ENCODE results near the gene CTRB1. TPM values are rescaled to one million over a fixed set of nuclear protein-coding genes. Genes with fewer than 3 reads are reported as not detected.

Gene CTRB1
- polyA plus RNA-seq (ENCODE audit: insufficient read length in 4 of 4): under 1 TPM in 1 of 4 donors, not detected in 3; 0.04 TPM

DNA sequence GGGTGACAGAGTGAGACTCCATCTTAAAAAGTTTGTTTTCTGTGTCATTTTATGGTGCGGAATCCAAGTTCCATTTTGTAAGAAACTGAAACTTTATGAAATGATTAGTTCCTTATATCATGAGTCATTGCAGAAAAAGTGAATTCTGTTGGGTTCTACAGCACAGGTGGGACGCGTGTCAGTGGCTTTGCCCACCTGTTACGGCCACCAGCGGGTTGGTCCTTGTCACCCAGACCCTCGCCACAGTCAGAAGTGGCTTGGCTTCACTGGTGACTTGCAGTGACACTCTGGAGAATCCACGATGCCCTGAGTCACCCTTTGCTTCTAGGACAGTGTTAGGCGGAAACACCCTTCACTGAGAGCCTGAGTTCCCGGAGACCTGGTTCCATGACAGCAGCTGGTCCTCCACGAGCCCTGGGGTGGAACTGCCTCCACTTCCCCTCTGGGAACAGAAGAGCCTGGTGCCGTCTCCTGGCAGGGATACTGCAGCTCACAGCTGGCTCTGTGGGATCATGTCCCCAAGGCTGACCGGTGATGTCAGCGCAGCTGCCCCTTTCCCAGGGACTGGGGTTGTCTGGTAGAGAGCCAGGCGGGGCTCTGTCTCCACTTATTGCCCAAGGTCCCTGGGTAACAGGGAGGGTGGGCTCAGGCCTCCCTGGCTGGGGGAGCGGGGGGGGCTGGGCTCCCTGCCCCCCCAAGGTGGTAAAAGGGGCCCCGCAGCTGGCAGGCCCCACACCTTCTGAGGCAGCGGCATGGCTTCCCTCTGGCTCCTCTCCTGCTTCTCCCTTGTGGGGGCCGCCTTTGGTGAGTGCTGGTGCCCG is at the start of gene CTRB1:
CTRB1 (plus strand) TSS at position 733 of the 821 bp plus-strand sequence; CDS start at position 753, 20 bp downstream.
- DNase-seq (ENCODE audit: low read depth in 4 of 4, low spot score in 3 of 4): no peak

DNA sequence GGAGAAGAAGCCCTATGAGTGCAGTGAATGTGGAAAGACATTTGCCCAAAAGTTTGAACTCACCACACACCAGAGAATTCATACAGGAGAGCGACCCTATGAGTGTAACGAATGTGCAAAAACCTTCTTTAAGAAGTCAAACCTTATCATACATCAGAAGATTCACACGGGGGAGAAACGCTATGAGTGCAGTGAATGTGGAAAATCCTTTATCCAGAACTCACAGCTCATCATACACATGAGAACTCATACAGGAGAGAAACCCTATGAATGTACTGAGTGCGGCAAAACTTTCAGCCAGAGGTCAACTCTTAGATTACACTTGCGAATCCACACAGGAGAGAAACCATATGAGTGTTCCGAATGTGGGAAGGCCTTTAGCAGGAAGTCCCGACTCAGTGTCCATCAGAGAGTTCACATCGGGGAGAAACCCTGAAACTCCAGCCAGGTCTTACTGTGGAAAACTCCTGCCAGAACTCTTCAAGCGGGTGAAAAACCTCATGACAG is 48.8 kb upstream of the CTRB1 start:
- DNase-seq (ENCODE audit: low read depth in 4 of 4, low spot score in 3 of 4): no peak

DNA sequence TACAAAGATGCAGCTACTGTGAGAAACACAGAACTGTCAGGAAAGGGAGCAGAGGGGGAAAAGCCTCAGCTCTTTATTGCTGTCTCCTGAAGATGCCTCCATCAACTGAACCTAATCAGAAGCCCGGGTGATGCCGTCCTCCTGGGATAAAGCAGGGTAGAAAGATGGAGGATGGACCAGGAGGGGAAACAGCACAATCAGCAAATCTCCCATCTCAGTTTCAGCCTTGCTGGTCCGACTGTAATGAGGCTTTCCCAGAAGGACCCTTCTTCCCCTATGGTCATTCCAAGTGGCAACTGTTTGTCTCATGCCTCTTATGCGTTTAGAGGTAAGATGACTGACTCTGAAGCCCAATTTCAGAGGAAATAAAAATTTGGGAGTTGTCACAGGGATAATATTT is 46.2 kb upstream of the CTRB1 start:
- DNase-seq (ENCODE audit: low read depth in 4 of 4, low spot score in 3 of 4): no peak

DNA sequence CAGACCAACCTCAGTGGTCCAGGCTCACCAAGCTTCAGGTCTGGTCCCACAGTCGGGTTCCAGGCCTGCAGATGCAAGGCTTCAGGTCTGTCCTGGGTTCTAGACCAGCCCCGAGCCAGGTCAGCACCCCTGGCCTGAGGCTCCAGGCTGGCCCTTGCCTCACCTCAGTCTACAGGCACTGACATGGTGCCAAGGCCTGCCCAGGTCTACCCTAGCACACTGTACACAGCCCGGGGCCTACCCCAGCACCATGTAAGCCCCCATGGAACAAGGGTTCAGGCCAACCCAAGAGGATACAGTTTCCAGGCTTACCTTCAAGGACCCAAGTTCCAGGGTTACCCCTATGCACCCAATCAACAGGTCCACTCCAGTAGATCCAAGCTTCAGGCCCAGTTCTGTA is 43.7 kb upstream of the CTRB1 start:
- DNase-seq (ENCODE audit: low read depth in 4 of 4, low spot score in 3 of 4): no peak

DNA sequence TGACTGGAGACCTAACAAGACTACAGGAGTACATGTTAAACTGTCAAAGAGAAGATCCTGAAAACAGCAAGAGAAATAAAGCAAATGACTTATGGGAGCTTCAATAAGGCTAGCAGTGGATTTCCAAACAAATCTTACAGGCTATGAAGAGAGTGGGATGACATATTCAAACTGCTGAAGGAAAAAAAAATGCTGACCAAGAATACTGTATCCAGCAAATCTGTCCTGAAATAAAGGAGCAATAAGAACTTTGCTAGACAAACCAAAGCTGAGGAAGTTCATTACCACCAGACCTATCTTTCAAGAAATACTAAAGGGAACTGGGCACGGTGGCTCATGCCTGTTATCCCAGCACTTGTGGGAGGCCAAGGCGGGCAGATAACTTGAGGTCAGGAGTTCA is 41.9 kb upstream of the CTRB1 start:
- no peak for DNase-seq (ENCODE audit: low read depth in 4 of 4, low spot score in 3 of 4)

DNA sequence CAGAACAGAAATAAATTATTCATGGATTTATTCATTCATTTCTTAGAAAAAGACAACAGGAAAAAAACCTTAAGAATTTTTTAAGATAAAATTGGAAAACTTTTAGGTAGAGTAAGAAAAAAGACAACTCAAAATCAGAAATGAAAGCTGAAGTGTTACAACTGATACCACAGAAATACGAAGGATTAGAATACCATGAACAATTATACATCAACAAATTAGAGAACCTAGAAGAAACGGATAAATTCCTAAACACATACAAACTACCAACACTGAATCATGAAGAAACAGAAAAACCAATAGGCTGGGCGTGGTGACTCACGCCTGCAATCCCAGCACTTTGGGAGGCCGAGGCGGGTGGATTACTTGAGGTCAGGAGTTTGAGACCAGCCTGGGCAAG is 39.6 kb upstream of the CTRB1 start:
- DNase-seq (ENCODE audit: low read depth in 4 of 4, low spot score in 3 of 4): no peak

DNA sequence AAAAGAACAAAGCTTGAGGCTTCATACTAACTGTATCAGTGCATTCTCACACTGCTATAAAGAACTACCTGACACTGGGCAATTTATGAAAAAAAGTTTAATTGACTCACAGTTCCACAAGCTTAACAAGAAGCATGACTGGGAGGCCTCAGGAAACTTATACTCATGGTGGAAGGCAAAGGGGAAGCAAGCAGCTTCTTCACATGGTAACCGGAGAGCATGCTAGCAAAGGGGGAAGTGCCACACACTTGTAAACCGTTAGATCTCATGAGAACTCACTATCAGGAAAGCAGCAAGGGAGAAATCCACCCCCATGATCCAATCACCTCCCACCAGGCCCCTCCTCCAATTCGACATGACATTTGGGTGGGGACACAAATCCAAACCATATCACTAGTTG is 37.2 kb upstream of the CTRB1 start:
- DNase-seq (ENCODE audit: low read depth in 4 of 4, low spot score in 3 of 4): no peak

DNA sequence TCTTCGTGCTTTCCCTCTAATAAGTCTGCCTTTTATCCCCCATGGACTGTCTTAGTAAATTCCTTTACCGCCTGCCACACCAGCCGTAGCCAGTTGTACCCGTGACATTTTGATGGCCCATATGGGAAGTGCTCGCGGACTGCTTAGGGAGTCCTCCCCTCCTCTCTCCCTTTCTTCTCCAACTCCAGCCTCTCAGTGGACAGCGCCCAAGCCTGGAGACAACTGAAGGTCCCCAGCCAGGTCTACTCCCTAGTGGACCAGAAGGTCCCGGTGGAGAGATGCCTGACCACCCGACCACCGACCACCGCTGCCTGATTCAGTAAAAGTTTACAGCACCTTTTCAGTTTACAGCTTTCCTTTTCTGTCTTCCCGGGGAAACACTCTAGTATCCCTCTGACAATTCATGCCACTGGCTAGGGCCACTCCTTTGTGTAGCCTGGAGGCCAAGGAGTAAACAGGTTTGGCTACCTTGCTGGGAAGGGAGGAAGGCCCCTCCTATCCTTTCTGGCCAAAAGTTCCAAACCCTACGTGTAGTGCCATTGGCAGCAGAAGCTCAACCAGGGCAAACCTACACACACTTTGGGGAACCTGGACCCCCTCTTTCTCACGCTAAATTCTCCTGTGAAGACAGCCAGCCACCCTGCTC is 29.8 kb upstream of the CTRB1 start:
- no peak for DNase-seq (ENCODE audit: low read depth in 4 of 4, low spot score in 3 of 4)

DNA sequence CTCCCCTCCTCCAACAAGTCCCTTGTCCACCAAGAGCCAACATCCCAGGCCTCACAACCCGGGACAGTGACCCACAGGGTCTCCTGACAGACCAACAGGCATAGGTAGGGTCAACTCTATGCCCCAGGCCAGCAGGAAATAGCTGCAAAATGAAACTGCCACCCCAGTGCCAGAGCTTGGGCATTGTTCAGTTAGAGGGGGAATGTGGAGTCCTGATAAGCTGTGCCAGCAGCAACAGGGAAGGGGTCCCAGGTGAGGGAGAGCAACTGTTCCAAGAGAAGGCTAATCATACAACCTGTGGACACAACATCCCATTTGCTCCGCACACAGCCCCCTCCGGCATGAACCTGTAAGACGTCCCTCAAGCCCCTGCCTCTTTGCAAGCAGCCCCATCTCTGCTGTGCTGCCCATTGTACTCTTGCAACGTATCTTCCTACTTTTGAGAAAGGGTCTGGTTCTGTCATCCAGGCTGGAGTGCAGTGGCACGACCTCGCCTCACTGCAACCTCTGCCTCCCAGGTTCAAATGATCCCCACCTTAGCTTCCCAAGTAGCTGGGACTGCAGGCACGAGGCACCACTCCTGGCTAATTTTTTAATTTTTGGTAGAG is 29.0 kb upstream of the CTRB1 start:
- no peak for DNase-seq (ENCODE audit: low read depth in 4 of 4, low spot score in 3 of 4)

DNA sequence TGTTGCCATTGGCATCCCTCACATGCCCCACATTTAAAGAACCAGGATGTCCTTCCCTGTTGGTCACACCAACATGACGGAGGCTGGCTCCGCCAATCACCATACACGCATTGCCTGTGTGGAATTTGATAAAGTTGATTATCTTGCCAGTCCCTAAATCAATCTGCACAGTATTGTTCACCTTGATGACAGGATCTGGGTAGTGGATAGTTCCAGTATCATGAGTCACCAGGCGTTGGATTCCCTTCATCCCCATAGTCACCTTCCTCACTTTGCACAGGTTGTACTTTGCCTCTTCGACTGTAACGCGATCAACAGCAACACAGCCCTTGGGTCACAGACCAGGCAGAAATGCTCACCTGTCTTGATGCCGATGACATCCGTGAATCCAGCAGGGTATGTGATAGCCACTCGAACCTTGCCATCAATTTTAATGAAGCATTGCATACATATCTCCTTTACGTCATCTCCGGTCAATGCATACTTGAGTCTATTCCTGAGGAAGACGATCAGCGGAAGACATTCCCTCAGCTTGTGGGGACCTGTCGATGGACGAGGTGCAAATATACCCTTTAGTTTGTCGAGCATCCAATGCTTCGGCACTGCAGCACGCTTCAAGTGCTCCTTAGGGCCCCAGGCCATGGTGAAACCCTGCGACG is 26.1 kb upstream of the CTRB1 start:
- no peak for DNase-seq (ENCODE audit: low read depth in 4 of 4, low spot score in 3 of 4)

DNA sequence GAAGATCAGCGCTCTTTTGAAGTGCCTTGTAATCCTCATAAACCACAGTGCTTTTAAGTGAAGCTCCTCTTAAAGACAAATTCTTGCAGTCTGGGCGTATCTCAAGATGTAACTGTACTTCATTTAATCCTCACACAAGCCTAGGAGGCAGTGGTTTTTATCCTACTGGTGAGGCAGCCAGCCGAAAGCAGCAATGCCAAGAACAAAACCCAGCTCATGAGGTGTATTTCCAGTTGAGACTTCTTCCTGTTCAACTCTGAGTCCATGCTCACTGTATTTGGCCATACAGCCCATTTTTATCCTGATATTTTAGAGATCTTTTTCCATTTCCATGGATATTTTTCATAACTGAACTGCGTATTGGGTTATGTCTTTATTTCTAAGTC is 25.5 kb upstream of the CTRB1 start:
- no peak for DNase-seq (ENCODE audit: low read depth in 4 of 4, low spot score in 3 of 4)

DNA sequence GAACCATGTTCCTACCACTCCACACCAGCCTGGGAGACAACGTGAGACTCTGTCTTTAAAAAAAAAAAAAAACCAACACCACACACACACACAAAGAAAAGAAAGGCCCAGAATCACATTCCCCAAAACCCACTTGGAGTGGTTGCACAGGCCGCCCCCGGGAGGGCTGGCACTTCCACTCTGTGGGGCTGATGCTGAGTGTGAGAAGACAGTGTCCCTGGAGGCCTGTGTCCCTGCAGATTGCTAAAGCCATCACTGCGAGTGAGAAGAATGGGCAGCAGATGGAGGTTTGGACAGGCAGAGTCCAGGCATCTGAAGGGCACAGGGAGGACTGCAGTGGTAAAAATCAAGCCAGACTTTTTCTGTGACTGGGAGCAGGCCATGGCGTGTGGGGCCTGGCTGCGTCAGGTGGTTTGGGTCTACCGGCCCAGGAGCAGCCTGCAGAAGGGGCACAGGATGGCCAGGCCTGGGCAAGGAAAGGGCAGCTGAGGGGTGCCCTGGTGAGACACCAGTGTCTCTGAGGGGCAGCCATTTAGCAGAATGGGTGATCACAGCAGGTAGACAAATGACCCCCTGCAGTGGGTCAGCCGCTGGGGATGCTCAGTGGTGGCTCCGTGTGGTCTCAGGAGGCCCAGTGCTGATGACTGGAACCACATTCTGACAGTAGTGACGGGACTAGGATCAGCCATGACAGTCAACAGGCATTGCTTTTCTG is 24.9 kb upstream of the CTRB1 start:
- no peak for DNase-seq (ENCODE audit: low read depth in 4 of 4, low spot score in 3 of 4)

DNA sequence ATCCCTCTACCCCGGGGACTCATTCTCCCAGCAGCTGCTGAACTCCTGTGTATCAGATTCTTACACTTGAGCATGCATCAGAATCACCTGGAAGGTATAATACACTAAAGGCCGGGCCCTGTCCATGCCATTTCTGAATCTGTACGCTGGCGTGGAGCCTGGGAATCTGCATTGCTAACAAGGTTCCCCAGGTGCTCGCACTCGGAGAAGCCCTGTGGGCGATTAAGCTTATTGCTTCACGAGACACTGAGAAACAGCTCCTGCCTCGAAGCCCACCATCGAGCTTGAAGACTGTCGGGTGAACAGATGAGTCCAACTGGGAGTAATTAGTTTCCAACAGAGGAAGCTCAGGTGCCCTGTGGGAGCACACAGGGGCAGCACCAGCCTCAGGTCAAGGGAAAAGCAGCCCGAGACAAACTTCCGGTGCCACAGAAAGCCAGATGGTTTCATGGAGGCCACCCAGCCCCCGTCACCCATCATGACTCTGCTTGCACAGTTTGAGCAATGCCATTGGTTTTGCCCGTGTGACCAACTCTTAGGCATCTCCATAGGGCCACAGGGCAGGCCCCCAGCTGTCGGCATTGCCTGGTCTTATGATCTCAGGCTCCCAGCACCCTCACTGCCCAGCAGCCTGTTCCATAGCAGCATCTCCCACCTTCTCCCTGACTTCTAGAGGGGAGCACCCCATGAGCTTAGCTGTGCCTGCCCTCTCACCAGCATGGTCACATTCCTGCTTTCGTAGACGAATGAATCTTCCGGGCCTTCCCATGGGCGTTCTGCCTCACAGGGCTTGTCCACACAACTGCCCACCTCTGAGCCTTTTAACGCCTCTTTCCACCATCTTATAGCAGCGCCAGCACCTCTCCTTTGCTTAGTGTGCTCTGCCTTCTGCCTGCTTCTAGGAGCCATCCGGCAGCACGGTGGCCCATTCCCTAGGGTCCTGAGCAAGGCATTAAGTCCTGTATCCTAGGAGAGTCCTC is 22.7 kb upstream of the CTRB1 start:
- no peak for DNase-seq (ENCODE audit: low read depth in 4 of 4, low spot score in 3 of 4)

DNA sequence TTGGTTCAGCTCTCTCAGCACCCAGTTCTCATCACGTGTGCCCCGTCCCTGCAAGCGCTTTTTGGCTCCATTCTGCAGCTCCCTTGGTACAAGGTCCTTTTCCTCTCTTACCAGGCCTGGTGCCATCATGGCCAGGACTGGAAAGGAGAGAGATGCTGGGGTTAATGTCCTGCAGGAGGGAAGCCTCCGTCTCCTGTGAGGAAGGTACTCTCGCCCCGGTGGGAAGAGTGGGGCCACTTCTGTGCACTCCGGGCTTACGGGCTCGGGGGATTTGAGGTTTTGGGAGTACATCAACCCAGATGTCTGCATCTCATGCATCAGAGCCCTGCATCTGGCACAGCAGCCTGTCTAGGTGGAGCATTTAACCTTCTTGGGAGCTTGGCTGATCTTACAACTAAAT is 22.0 kb upstream of the CTRB1 start:
- no peak for DNase-seq (ENCODE audit: low read depth in 4 of 4, low spot score in 3 of 4)

DNA sequence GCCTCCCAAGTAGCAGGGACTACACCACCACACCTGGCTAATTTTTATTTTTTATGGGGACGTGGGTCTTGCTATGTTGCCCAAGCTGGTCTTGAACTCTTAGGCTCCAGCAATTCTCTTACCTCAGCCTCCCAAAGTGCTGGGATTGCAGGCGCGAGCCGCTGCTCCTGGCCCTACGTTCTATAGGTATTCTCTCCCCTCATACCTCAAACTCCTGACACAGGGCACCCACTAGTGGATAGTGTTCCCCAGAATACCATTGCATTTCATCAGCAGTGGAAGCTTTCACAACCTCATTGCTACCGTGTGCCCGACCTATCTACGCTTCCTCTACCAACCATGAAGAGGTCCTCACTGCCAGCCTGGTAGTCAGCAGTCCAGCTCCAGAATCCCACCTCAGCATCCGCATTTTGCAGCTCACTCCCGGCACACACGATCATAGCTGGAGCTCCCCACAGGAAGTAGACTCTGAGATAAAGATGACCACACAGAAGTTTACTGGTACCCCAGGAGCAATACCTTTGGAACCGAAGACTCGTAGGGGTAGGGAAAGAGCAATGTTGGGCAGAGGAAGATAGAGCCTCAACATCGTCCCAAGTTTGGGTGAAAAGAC is 21.2 kb upstream of the CTRB1 start:
- DNase-seq (ENCODE audit: low read depth in 4 of 4, low spot score in 3 of 4): no peak

DNA sequence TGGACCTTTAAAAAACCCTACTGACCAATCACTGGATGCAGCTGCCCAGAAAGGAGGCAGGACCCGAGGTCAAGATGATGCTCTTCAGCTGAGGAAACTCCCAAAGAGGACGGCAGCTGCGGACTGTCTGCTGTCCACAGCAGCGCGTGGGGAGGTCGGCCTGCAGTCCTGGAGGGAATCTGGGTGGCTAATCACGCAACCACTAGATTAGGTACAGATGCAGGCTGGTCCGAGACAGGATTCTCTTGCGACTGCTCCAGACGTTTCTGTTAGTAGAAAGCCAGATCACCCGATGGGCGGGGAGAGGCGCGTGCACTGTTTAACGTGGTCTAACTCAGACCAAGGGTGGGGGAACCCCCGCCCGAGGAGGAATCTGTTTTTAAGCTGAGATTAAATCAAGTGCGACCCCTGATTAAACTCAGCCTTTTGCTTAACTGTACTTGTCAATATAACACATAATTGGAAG is 20.6 kb upstream of the CTRB1 start:
- DNase-seq (ENCODE audit: low read depth in 4 of 4, low spot score in 3 of 4): no peak

DNA sequence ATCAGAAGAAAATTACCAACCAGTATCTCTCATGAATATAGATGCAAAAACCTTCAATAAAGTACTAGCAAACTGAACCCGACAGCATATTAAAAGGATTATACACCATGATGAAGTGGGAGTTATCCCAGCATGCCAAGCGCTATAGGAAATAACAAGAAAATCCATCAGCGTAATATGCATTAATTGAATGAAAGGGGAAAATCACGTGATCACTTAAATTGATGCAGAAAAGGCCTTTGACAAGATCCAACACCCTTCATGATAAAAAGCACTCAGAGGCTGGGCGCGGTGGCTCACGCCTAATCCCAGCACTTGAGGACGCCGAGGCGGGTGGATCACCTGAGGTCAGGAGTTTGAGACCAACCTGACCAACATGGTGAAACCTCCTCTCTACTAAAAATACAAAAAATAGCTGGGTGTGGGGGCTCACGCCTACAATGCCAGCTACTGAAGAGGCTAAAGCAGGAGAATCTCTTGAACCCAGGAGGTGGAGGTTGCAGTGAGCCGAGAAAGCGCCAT is 16.7 kb upstream of the CTRB1 start:
- DNase-seq (ENCODE audit: low read depth in 4 of 4, low spot score in 3 of 4): no peak

DNA sequence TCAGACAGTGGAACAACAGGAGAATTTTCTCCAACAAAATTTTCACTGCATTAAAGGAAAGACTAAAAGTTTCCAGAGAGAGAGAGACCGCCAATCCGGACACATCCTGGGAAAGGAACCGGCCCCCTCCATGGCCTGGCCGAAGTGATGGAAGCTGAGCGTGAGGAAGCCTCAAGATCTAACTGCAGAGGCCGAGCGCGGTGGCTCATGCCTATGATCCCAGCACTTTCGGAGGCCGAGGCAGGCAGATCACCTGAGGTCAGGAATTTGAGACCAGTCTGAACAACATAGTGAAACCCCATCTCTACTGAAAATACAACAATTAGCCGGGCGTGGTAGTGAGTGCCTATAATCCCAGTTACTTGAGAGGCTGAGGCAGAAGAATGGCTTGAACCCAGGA is 15.7 kb upstream of the CTRB1 start:
- no peak for DNase-seq (ENCODE audit: low read depth in 4 of 4, low spot score in 3 of 4)
